ENCODE results near the gene KCTD8.

- no peak for TF ChIP-seq CTCF (IDR thresholded peaks at IDR 0.05)
- TF ChIP-seq POLR2A (IDR thresholded peaks at IDR 0.05) = no peak
Measured at GRCh38 chr4:44186850-44187246, 261.8 kb downstream of the KCTD8 start.
